ENCODE measurements around the gene CRYL1. TPM values are rescaled to one million over a fixed set of nuclear protein-coding genes. Genes with fewer than 3 reads are reported as not detected.

CRYL1 gene
- total and polyA plus RNA-seq, 12 donors = 10.6 to 68.0 (median 48.1) TPM

GRCh38 chr13:20378721-20379120, 146.9 kb downstream of the CRYL1 start:
- intact Hi-C loops (cut with DNase I) = no loop called here
- 62 to 73% (median 67%) methylated on average over 6 of the region's 6 CpGs for WGBS, 4 donors
- Histone ChIP-seq H3K36me3 (replicated peaks in 1 of 2) (no peaks in the 10 kb centered on the region), H3K4me1 (replicated peaks in 1 of 2) (no peaks in the 10 kb centered on the region), H3K9me3 (replicated peaks in 1 of 3) (no peaks in the 10 kb centered on the region), H3K27me3 (no peaks in the 10 kb centered on the region), H3K4me3 (no peak overlapping the region), H3K27ac (no peak overlapping the region)
- DNase-seq = peak in 1 of 7 donors; percentile 31
- TF ChIP-seq CTCF (IDR thresholded peaks at IDR 0.05) (no peak), POLR2A (IDR thresholded peaks at IDR 0.05) (no peak)

GRCh38 chr13:20377720-20378119, 147.9 kb downstream of the CRYL1 start:
- Histone ChIP-seq H3K36me3 (replicated peaks in 1 of 2) (no peaks in the 10 kb centered on the region), H3K9me3 (replicated peaks in 1 of 3) (no peaks in the 10 kb centered on the region), H3K27me3 (no peaks in the 10 kb centered on the region), H3K4me3 (no peak overlapping the region), H3K27ac (no peak overlapping the region), H3K4me1 (replicated peaks in 1 of 2) (no peaks in the 10 kb centered on the region)
- 76 to 89% (median 77%) methylated on average over 6 of the region's 6 CpGs for WGBS, 4 donors
- TF ChIP-seq CTCF (IDR thresholded peaks at IDR 0.05) (no peak), POLR2A (IDR thresholded peaks at IDR 0.05) (no peak)
- DNase-seq = peak in 2 of 7 donors; percentile 0 to 24
- intact Hi-C loops (cut with DNase I) = no loop called here

GRCh38 chr13:20375871-20376270, 149.8 kb downstream of the CRYL1 start:
- no peaks in the 10 kb centered on the region for H3K36me3 ChIP-seq (replicated peaks in 1 of 2)
- intact Hi-C loops (cut with DNase I) = no loop called here
- no peaks in the 10 kb centered on the region for H3K9me3 ChIP-seq (replicated peaks in 1 of 3)
- TF ChIP-seq CTCF (IDR thresholded peaks at IDR 0.05) (no peak), POLR2A (IDR thresholded peaks at IDR 0.05) (no peak)
- H3K4me1 ChIP-seq (replicated peaks in 1 of 2) = no peaks in the 10 kb centered on the region
- peaks cover 2% of the 10 kb centered on the region for H3K27me3 ChIP-seq
- WGBS, 4 donors = 82 to 96% (median 88%) methylated on average over 6 of the region's 6 CpGs
- no peak overlapping the region for H3K27ac ChIP-seq
- DNase-seq = no peak
- H3K4me3 ChIP-seq = no peak overlapping the region

GRCh38 chr13:20373861-20374260, 151.8 kb downstream of the CRYL1 start:
- H3K36me3 ChIP-seq (replicated peaks in 1 of 2) = no peaks in the 10 kb centered on the region
- H3K9me3 ChIP-seq (replicated peaks in 1 of 3) = no peaks in the 10 kb centered on the region
- no peaks in the 10 kb centered on the region for H3K4me1 ChIP-seq (replicated peaks in 1 of 2)
- no peak for TF ChIP-seq POLR2A (IDR thresholded peaks at IDR 0.05)
- H3K27me3 ChIP-seq = peaks cover 9% of the 10 kb centered on the region
- intact Hi-C loops (cut with DNase I) = no loop called here
- no peak for DNase-seq
- no peak overlapping the region for H3K4me3 ChIP-seq
- H3K27ac ChIP-seq = no peak overlapping the region

- no peak overlapping the region for H3K27ac ChIP-seq
- intact Hi-C loops (cut with DNase I) = no loop called here
Observed at GRCh38 chr13:20371825-20372224, 153.8 kb downstream of the CRYL1 start.

More at GRCh38 chr13:20371825-20372224, 153.8 kb downstream of the CRYL1 start:
- H3K9me3 ChIP-seq (replicated peaks in 1 of 3) = no peaks in the 10 kb centered on the region
- DNase-seq = no peak
- no peak for TF ChIP-seq POLR2A (IDR thresholded peaks at IDR 0.05)
- no peak for TF ChIP-seq CTCF (IDR thresholded peaks at IDR 0.05)
- WGBS, 4 donors = 69 to 79% (median 76%) methylated on average over 4 of the region's 4 CpGs
- H3K27me3 ChIP-seq = peaks cover 9% of the 10 kb centered on the region
- H3K4me1 ChIP-seq (replicated peaks in 1 of 2) = no peaks in the 10 kb centered on the region
- H3K4me3 ChIP-seq = no peak overlapping the region
- H3K36me3 ChIP-seq (replicated peaks in 1 of 2) = no peaks in the 10 kb centered on the region

Data from adrenal gland (tissue), 12 donors.